Upper lobe of left lung (tissue), 4 donors: Measurements from ENCODE around the gene NKIRAS2.

ENCODE experiments used
- CTCF ChIP-seq, 6 experiments: fragments of 450-650 bp in 4 of 6; fragments of 200-600 bp in 2 of 6; sonication (generic) in 2 of 6; IDR thresholded peaks; one replicate each; pipeline ENCODE4 v1.5.1; 2016 to 2019; ENCODE audit warnings: antibody characterized with exemption in 6 of 6
- POLR2A ChIP-seq, 4 donors: fragments of 450-650 bp; IDR thresholded peaks; one replicate each; pipeline ENCODE4 v1.5.1; 2016 to 2017; ENCODE audit warnings: antibody characterized with exemption in 4 of 4, mild to moderate bottlenecking in 2 of 4

- TF ChIP-seq CTCF (IDR thresholded peaks at IDR 0.05), result no peak
- no peak for TF ChIP-seq POLR2A (IDR thresholded peaks at IDR 0.05)
Observed at GRCh38 chr17:42062681-42063080, 42.8 kb downstream of the NKIRAS2 start.
